Measurements from ENCODE around the gene CEP63. TPM values are rescaled to one million over a fixed set of nuclear protein-coding genes. Genes with fewer than 3 reads are reported as not detected.

CEP63 gene
- total RNA-seq, 2 experiments from 2014 or later = 13.2 to 15.1 TPM

GRCh38 chr3:134511500-134511899, 25.6 kb downstream of the CEP63 start:
- Mint-ChIP-seq H3K27me3 (no peaks in the 10 kb centered on the region), H3K27ac (no peak overlapping the region), H3K36me3 (ENCODE audit: low read depth) (peaks cover 97% of the 10 kb centered on the region), H3K4me3 (no peak overlapping the region), H3K4me1 (ENCODE audit: low read depth) (peaks cover 19% of the 10 kb centered on the region), H3K9me3 (no peaks in the 10 kb centered on the region)
- Histone ChIP-seq H3K4me1 (ENCODE audit: insufficient read depth, low read length) (no peaks in the 10 kb centered on the region), H3K27ac (ENCODE audit: low read depth in 1 of 2, low read length in 2 of 2) (no peak overlapping the region), H3K4me3 (ENCODE audit: low read length) (no peak overlapping the region), H3K27me3 (ENCODE audit: control insufficient read depth in 1 of 2, insufficient read depth in 2 of 2, low read length in 2 of 2) (no peaks in the 10 kb centered on the region), H3K9me3 (ENCODE audit: control insufficient read depth in 1 of 2, insufficient read depth in 1 of 2, low read length in 2 of 2) (no peaks in the 10 kb centered on the region), H3K36me3 (ENCODE audit: insufficient read depth, low read length) (peaks cover 25% of the 10 kb centered on the region)
- POLR2A ChIA-PET = no interaction called here
- DNase-seq = no peak
- intact Hi-C loops (cut with DNase I, micrococcal nuclease) = no loop called here
- CTCF ChIA-PET = no interaction called here
- ATAC-seq (ENCODE audit: poor library complexity) = no peak
- no peak for TF ChIP-seq CTCF (IDR thresholded peaks at IDR 0.05)

- H3K36me3 ChIP-seq (ENCODE audit: insufficient read depth, low read length) = peaks cover under 1% of the 10 kb centered on the region
- H3K27me3 Mint-ChIP-seq = no peaks in the 10 kb centered on the region
- H3K4me3 ChIP-seq (ENCODE audit: low read length) = no peak overlapping the region
- ChIA-PET POLR2A (no interaction called here), CTCF (no interaction called here)
- no peak overlapping the region for H3K27ac ChIP-seq (ENCODE audit: low read depth in 1 of 2, low read length in 2 of 2)
- H3K9me3 Mint-ChIP-seq = peaks cover 6% of the 10 kb centered on the region
- peaks cover 3 to 5% of the 10 kb centered on the region in 2 experiments for H3K9me3 ChIP-seq (ENCODE audit: control insufficient read depth in 1 of 2, insufficient read depth in 1 of 2, low read length in 2 of 2)
- peak overlapping the region; percentile 7 for H3K27ac Mint-ChIP-seq
- TF ChIP-seq CTCF (IDR thresholded peaks at IDR 0.05) = no peak
- no peaks in the 10 kb centered on the region for H3K4me1 ChIP-seq (ENCODE audit: insufficient read depth, low read length)
- H3K36me3 Mint-ChIP-seq (ENCODE audit: low read depth) = peaks cover 76% of the 10 kb centered on the region
- DNase-seq = no peak
- intact Hi-C loops (cut with DNase I, micrococcal nuclease) = no loop called here
- no peak for ATAC-seq (ENCODE audit: poor library complexity)
- no peak overlapping the region for H3K4me3 Mint-ChIP-seq
- peaks cover 10% of the 10 kb centered on the region for H3K4me1 Mint-ChIP-seq (ENCODE audit: low read depth)
- no peaks in the 10 kb centered on the region for H3K27me3 ChIP-seq (ENCODE audit: control insufficient read depth in 1 of 2, insufficient read depth in 2 of 2, low read length in 2 of 2)
Measured at GRCh38 chr3:134516905-134517304, 31.0 kb downstream of the CEP63 start.

GRCh38 chr3:134517791-134518190, 31.9 kb downstream of the CEP63 start:
- ChIA-PET CTCF (no interaction called here), POLR2A (no interaction called here)
- Histone ChIP-seq H3K36me3 (ENCODE audit: insufficient read depth, low read length) (no peaks in the 10 kb centered on the region), H3K27me3 (ENCODE audit: control insufficient read depth in 1 of 2, insufficient read depth in 2 of 2, low read length in 2 of 2) (no peaks in the 10 kb centered on the region), H3K4me3 (ENCODE audit: low read length) (no peak overlapping the region), H3K4me1 (ENCODE audit: insufficient read depth, low read length) (no peaks in the 10 kb centered on the region), H3K9me3 (ENCODE audit: control insufficient read depth in 1 of 2, insufficient read depth in 1 of 2, low read length in 2 of 2) (peaks cover 5 to 7% of the 10 kb centered on the region in 2 experiments), H3K27ac (ENCODE audit: low read depth in 1 of 2, low read length in 2 of 2) (no peak overlapping the region)
- H3K27me3 Mint-ChIP-seq = no peaks in the 10 kb centered on the region
- ATAC-seq (ENCODE audit: poor library complexity) = no peak
- no peak overlapping the region for H3K27ac Mint-ChIP-seq
- H3K4me1 Mint-ChIP-seq (ENCODE audit: low read depth) = peaks cover 10% of the 10 kb centered on the region
- no peak for TF ChIP-seq CTCF (IDR thresholded peaks at IDR 0.05)
- H3K4me3 Mint-ChIP-seq = no peak overlapping the region
- intact Hi-C loops (cut with DNase I, micrococcal nuclease) = no loop called here
- H3K9me3 Mint-ChIP-seq = peaks cover 6% of the 10 kb centered on the region
- DNase-seq = no peak
- peaks cover 76% of the 10 kb centered on the region for H3K36me3 Mint-ChIP-seq (ENCODE audit: low read depth)

Measured in CD4-positive, alpha-beta T cell (primary cell).